Stimulated activated CD8-positive, alpha-beta memory T cell treated with anti-CD3 and anti-CD28 coated beads, Interleukin-15, amount 100 ng/mL, for 1 hour (primary cell): Measurements from ENCODE around the gene KCNJ12.
"Not testable (repeated sequence)": the region's sequence is repeated elsewhere in the genome, so short reads cannot be mapped to it uniquely, and the experiment has no call there.

Experiments used
- DNase-seq: peaks from one replicate; pipeline ENCODE4 v3.0.0-alpha.2; 2020; ENCODE audit warnings: low read depth

The KCNJ12 gene

DNA sequence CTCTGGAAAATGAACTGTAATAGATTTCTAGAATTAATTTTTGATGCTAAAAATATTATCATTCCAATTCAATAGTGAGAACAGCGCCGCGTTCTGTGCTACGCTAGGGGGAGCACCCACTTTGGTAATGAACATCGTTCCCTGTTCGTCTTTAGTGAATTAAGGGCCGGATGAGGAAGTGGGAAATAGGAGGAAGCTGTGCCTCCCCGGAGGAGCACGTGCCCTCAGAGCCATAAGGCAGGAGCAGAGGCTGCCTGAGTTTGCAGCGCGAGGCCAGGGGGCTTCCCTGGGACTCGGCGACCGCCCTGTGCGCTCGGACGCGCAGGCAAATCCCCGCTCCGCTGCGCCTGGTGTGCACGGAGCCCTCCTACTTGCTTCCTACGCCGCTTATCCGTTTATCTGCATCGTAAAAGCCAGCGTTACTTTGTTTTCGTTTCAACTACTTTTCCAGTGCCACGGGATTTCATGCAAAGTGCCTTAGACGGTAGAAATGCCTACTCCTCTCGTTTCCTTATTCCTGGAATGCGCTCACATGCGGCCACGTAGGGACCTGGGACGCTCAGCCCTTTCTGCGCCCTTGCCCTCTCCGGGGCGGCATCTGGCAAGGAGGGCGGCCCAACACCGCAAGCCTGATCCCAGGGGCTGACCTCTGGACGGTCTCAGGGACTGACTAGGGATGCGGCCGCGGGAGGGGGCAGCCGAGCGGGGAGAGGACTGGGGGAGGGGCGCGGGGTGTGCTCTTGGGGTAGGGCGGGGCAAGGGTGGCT is 76.4 kb downstream of the KCNJ12 start:
- no peak for DNase-seq

DNA sequence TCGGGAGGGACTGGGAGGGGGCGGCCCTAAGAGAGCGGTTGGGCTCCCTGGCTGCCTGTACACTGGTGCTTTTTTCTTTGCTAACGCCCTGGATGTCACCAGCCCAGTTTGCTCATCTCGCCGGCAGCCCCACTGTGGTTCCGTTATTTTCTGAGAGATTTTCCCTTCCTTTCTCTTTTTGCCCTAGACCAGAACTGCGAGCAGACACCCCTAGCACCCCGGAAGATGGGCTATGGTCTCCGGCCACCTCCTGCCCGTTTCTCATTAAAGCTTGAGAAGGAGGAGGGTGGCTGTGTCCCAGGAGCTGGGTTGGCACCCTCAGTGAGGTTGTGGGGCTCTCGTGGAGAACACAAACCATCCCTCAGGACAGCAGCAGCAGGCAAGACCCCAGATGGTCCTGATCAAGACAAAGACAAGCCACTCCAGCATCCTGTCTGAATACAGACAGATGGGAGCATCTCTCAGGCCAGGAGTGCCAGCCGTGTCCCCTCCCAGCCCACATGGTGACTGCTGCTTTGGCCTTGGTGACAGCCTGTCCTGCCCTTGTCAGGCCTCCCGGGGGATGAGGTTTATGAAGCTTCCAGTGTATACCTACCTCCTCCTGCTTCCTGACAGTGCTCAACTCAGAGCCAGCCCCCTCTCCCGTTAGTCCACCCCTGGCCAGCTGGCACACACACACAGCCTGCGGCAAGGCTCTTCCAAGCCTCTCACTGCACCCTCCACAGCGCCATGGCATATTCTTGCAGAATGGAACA is 77.2 kb downstream of the KCNJ12 start:
- no peak for DNase-seq

DNA sequence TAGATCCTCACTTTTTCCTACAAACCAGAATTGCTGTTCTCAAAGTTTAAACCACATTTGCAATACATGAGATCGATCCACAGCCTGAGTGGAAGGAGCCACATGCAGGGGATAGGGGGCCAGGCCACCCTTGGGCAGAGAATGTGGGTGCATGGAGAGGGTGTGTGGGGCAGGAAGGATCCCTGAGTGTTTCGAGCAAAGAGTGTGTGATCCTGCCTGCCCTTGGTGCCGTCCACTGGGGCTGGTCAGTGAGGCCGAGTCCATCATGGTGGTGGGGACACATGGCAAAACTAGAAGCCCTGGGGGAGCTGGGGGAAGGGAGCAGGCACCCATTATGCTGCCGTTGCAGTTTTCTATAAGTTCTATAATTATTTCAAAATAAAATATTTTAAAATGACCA is 77.8 kb downstream of the KCNJ12 start:
- not testable (repeated sequence) for DNase-seq

DNA sequence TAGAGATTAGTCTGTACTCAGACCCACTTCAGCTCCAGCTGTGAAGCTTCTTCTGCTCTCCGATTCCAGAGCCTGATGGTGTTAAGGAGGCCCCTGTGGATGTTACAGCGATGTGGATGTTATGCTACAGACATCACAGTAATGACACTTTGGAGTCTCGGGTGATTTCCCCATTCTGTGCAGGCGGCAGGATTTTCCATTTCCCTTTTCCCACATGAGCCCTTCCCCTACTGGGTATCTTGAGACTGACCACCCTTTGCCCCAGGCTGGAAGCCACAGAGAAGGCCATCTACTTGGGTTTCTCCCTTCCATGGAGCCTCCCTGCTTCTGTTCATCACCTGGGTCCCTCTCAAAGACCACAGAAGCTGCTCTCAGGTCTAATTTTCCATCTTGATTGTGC is 78.3 kb downstream of the KCNJ12 start:
- DNase-seq: no peak

DNA sequence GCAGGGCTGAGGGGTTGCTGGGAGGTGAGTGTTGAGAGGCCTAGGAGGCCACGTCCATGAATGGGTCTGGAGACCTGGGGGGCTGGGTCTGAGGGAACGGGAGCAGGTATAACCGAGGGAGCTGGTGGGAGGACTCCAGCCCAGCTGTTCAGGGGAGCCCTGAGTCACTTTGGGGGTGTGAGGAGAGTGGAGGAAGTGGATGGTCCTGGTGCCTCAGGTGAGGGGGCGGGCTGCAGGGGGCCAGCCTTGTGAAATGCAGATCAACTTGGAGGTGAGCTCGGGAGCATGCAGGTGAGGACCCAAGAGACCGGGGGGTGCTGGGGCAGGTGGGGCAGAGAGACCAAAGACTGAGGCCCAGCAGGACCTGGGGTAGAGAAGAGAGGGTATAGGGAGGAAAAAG is 79.6 kb downstream of the KCNJ12 start:
- DNase-seq: no peak

DNA sequence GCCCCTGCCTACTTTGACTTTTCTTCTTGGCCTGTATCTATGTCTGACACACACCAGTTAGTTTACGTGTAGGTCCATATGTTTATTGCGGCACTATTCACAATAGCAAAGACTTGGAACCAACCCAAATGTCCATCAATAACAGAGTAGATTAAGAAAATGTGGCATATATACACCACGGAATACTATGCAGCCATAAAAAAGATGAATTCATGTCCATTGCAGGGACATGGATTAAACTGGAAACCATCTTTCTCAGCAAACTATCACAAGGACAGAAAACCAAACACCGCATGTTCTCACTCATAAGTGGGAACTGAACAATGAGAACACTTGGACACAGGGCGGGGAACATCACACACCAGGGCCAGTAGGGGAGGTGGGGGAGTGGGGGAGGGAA is 80.3 kb downstream of the KCNJ12 start:
- not testable (repeated sequence) for DNase-seq

DNA sequence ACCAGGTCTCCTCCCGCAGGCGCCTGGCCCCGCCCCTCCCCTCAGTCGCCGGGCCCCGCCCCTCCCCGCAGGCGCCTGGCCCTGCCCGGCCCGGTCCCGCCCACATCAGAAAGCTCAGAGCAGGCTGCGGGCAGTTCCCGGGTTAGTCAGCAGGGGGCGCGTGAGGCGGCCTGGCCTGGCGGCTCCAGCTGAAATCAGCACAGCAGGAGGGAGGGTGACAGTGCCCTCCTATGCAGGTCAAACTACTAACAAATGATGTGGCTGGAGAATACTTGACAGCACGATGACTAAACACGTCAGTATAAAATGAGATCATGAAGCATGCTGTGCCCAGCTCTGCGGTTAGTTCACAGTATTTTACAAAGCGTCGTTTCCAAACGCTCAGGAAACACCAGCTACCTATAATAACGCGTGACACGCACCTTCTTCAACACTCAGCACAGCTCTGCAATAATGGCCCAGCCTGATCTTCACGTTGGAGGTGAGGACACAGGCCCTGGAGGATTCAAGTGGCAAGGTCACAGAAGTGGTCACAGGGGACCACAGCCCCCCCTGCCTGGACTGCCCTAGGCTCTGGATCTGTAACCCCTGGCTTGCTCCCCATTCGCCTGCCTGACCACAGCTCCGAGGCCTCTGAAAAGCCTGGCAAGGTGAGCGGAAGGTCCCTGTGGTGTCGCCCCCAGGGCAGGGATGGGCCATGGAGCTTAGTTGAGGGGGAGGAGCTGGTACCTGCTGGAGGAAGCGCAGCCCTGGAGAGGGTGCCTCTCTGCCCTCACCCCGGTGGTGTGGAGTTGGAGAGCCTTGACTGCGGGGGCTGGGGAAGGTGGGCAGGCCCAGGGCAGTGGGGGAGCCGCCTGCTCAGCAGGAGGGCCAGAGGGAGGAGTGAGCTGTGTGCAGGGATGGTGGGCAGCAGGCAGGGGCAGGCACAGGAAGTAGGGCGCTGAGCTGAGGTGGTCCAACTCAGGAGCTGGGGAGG is 81.2 kb downstream of the KCNJ12 start:
- DNase-seq: peak; percentile 87

DNA sequence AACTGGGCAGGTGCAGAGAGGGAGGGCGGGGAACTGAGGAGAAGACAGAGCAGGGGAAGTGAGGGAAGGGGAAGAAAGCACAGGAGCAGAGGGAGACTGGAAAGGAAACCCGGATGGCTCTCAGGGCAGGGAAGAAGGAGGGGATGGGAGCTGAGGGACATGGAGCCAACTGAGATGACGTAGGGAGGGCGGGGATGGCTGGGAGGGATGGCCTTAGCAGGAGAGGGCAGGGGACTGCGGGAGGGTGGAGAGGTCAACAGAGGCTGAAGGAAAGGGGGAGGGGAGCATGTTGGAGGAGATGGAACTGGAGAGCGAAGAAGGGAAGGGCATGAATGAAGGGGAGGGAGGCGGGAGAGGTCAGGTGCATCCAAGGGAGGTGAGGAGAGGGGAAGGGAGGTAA is 81.9 kb downstream of the KCNJ12 start:
- DNase-seq: no peak

DNA sequence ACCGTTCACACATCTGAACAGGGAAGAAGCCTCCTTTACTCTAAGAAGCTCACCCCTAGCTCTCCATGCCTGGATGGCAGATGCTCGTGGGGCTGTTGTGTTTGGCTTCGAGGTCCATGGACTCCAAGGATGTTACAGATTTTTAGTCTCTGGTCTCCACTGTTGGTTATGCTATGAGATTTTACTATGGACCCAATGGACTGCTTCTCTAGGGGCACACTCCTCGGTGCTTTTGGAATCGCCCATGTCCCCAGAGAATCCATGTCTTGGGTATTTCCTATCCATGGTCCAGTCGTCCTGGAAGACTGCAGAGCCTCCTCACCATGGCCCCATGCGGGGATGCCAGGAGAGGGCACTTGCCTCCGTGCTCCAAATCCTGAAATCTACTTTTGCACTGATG is 83.4 kb downstream of the KCNJ12 start:
- no peak for DNase-seq

DNA sequence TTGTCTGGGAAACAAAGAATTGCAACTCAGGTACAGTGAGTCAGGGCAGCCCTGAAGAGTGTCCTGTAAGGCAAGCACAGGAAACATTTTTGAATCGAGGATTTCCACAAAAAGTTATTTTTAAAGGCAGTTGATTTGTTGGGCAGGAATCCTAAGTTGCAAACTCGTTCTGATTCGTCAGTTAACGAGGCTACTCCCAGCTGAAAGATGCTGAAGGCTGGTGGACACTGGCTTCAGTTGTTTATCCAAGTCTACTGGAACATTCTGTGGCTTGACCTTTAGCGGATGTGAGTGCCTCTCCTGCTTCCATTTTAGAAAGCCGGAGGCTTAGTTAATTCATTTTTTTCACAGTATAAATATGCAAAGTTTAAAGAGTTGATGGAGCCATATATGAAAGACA is 84.2 kb downstream of the KCNJ12 start:
- no peak for DNase-seq

DNA sequence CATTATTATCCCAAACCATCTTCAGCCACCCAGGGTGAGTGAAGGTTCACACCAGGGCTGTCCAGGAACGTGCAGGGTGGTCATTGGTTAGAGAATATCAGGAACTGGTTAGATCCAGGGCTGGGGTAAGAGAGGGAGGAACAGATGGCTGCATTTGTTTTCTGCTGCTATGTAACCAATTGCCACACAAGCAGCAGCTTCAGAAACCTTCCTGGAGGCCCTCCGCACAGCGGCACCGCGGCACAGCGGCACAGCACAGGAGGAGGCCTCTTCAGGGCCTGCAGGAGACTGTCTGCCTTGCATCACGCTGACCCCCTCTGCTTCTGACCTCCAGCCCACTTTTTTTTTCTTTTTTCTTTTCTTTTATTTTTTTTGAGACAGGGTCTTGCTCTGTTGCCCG is 86.1 kb downstream of the KCNJ12 start:
- DNase-seq: no peak

DNA sequence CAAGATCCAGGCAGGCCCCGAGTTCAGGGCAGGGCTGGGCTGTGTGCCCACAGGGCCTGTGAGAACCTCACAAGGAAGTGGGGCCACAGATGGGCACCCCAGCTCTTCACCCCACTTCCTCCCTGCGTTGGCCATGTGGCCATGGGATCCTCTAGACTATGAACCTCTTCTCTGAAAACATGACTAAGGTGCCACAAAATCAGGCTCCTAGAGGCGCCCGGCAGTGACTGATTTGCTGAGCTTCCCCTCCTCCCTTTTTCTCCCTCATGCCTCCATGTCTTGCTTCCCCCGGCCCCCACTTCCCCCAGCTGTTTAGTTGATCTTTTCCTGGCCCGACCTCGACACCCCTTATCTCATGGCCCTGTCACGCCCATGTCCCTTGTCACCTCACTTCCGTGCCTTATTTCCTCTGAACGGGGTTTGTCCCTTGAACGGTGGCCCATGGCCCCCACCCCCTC is 87.1 kb downstream of the KCNJ12 start:
- DNase-seq: no peak

DNA sequence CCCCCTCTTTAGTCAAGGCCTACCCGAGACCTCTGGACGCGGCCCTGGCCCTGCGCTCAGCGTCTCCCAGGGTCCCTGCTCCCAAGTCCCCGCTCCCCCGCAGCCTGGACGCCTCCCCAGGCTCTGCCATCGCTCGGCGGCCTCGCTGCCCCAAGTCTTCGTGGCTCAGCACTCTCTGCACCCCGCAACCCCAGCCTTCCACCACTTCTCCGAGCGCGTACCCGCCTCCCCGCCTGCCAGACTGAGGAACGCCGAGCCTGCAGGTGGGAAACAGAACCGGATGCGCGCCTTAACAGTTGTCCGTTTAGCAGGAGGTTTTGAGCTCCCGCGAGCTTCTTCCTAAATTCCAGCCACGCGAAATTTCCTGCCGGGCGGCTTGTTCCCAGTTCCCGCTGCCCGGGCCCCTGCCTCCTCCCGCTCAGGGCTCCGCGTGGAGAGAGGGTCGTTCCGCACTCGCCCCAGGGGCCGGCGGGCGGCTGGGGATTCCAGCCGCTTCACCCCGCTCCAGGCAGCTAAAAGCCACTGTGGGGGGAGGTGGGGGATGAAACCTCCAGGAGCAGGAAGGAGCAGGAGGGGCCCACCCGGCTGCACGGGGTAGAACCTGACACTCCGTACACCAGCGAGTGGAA is 87.7 kb downstream of the KCNJ12 start:
- no peak for DNase-seq

DNA sequence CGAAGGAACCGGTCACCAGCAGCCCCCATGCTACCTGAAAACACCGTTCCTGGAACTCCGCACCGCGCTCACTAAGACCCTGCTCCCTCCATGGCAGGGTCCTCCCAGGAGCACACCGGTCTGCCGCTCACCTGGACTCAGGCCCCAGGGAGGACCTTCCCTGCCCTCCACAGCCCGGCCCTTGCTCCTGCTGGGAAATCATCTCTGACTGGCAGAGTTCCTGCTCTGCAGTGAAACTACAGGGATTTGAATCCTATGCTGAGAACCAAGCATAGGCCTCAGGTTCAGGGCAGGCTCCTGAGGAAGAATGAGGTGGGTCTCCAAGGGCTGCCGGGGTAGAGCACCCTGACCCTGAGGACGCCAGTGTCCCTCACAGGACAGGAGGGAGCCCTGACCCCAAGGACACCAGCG is 88.5 kb downstream of the KCNJ12 start:
- no peak for DNase-seq

DNA sequence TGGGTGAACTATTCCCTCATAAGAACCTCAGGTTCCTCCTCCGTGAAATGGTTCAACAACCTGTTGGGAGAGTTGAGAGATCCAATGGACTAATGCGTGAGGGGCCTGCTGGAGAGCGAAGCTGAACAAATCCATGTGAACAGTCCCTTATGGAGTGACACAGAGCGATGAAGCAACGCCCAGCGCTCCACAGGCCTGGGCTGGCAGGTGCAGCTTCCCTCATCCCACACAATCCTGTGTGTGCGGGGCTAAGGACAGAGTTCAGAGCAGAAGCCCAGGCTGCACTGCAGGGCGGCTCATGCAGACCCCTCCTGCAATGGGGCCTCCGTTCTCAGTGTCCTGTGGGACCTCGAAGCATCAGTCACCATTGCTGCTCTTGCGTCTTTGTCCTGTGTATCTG is 90.4 kb downstream of the KCNJ12 start:
- DNase-seq: no peak

DNA sequence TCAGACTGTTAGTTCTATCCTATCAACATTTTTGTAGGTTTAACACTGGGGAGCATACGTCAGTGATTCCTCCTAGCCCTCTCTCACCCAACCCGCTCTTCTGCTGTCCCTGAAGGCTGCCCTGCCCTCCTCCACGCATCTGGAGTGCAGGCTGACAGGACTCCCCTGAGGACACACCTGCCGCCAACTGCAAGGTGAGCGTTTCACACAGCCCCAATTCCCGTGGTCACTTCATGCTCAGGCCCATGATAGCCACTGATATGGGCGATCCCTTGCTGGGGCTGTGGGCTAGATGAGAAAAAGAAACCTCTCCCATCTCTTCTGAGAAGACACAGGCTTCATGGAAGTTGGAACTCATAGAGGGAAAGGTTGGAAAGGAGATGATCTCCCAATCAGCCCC is 91.0 kb downstream of the KCNJ12 start:
- DNase-seq: no peak

DNA sequence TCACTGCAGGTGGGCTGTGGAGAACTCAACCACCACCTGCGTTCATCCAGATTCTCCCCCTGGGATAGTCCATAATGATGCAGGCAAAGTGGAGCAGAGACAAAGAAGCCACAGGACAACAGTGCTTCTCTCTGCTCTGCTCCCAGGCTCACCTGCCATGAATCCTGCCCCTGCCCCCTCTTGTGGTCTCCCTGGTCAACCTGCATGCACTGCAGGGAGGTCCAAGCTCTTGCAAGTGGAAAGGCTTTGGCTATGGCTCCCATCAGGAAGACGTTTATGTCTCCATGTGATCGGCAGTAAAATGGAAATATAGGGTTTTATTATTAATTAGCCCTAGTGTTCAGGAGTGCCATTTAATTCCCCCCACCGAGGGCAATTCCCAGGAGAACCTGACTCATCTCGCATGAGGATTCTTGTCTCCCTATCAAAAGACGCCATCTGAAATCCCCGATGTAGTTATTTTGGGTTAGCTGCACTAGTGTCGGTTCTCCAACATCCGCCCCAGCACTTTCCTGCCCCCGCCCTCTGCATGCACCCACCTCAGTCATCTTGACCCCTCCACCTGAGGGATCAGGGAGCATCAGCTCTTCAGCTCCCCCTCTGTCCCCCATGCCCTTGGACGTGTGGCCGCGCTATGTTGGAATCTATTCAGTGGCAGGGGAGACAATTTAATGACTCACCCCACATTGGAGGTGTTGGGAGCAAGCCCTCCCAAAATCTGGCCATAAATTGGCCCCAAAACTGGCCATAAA is 91.8 kb downstream of the KCNJ12 start:
- no peak for DNase-seq
